T-helper 2 cell treated with Interferon-gamma antibody and Interleukin-4, amounts not matched to agents 100 ng/mL and 5 ng/mL, for 36 hours (primary cell): ENCODE measurements around the gene AGPAT4. TPM values are rescaled to one million over a fixed set of nuclear protein-coding genes. Genes with fewer than 3 reads are reported as not detected.
"Not testable (repeated sequence)": the region's sequence is repeated elsewhere in the genome, so short reads cannot be mapped to it uniquely, and the experiment has no call there.

Experiments used
- intact Hi-C: fragments of 100-400 bp; cut with micrococcal nuclease; formaldehyde crosslinking; loops from one replicate; pipeline ENCODE4 v1.15.1; 2023
- total RNA-seq: library from RNA; stranded (reverse); gene quantifications from 2 replicates; pipeline ENCODE4 v1.2.3, GENCODE V29; 2022

Gene AGPAT4
- total RNA-seq = 12.5 and 13.5 TPM in 2 replicates

GRCh38 chr6:161273752-161274487, at the start of gene AGPAT4:
TSS of gene AGPAT4 (minus strand) at chr6:161274061. CDS start at chr6:161232213, 41,848 bp downstream.
- intact Hi-C loops = loop anchor here (1.0 to 5.0 kb wide), 5 partner anchors 48 to 1487 kb away; partner anchors contain the start of gene TCP1

GRCh38 chr6:161319231-161319630, 45.4 kb upstream of the AGPAT4 start:
- intact Hi-C loops = no loop called here

GRCh38 chr6:161318456-161318855, 44.6 kb upstream of the AGPAT4 start:
- intact Hi-C loops = no loop called here

- intact Hi-C loops = no loop called here
These were observed 42.7 kb upstream of the AGPAT4 start for GRCh38 chr6:161316531-161316930.

- intact Hi-C loops = not testable (repeated sequence)
These were observed 41.5 kb upstream of the AGPAT4 start for GRCh38 chr6:161315246-161315917.

DNA sequence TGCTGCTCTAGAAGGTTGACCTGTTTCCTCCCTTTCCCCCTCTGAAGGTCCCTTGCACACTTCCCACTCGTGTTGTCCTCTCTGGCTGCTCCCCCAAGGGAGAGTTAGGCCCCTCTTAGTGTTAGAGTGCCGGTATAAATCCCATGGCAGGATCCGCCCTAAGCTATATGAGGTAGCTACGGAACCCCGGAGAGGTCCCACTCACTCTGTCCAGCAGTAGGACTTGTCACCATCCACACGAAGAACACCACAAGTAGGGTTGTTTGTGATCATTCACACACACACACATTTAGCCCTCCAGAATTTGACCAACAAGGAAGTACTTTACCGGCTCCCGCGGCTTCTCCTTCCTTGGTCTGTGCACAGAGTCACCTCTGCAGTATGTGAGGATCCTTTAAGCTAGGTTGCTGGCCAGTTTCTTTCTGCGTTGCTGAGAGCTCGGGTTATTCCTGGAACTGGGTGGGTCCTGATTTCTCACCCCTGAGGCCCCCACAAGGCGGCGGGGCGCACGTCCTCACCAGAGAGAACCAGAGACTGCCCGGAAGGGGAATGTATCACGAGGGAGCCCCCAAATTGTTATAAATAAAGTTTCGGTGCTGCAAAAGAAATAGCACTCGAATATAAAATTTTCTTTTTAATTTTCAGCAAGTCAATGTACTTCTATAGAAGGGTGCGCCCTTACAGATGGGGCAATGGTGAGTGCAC, 40.8 kb upstream of the AGPAT4 start:
- intact Hi-C loops = not testable (repeated sequence)

- intact Hi-C loops = no loop called here
These were observed 40.2 kb upstream of the AGPAT4 start for GRCh38 chr6:161313940-161314509.

DNA sequence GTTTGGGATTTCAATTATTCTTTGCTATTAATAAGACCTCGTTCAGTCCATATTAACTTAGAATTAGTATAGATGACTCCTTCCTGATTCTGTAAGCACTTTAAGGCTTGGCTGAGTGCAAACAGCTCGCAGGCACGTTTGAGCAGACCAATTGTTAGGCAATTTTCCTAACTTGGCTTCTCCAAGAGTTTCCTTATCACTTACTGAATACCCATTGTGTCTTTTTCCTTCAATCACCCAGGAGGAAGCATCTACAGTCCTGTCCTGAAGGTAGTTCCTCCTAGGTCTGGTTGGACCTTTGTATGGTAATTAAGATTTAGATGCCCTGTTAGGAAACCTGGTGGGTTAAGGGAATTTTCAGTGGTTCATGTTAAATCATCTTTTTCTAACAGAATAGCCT, 39.6 kb upstream of the AGPAT4 start:
- intact Hi-C loops = not testable (repeated sequence)

- intact Hi-C loops = not testable (repeated sequence)
These were observed 35.9 kb upstream of the AGPAT4 start for GRCh38 chr6:161309774-161310173.

DNA sequence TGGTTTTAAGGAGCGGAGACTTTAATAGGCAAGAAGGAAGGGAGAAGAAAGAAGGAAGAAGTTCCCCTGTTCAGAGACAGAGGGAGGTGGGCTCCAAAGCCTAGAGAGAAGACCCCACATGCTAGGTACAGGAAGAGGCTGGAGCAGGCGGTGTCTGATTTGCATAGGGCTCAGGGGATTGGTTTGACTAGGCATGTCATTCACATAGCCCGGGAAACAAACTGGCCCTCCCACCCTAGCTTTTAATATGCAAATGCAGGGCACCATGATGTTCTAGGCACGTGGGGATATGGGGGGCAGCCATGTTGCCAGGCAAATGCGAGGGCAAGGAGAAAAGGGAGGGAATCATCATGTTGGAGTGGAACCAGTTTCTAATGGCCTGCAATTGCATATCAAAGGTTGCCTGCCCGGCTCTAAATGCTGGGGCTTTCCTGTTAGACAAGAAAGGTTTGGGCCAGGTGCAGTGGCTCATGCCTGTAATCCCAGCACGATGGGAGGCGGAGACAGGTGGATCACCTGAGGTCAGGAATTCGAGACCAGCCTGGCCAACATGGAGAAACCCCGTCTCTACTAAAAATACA, 34.3 kb upstream of the AGPAT4 start:
- intact Hi-C loops = no loop called here

GRCh38 chr6:161305860-161306259, 32.0 kb upstream of the AGPAT4 start:
- intact Hi-C loops = no loop called here

DNA sequence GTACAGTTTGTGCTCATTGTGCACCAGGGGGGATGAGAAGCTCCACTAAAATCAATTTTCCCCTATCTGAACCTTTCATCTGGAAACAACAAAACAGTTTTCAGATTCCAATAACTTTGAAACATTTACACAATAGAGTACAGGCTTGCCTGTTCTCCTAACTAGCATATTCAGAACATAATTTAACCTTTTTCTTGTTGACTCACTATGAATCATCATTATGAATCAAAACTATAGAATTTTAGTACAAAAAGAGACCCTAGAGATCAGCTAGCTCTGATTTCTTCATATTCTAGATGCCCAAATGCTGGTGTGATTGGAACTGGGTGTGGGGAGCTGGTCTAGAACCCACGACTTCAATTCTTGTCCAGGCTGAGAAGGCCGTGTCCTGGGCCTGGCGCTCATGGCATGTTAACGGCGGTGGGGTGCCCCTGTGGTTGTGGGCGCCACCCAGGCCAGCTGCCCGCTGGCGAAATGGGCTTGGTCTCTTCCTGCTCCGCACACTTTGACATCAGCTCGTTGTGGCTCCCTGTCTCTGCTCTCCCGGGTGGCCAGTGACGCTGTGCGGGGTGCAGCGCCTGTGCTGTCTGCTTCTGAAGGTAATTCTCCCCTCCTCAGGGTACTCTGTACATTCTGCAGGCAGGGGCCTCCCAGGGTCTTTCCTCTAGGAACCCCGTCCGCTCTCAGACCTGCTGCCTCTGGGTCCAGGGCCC, 29.9 kb upstream of the AGPAT4 start:
- intact Hi-C loops = no loop called here

DNA sequence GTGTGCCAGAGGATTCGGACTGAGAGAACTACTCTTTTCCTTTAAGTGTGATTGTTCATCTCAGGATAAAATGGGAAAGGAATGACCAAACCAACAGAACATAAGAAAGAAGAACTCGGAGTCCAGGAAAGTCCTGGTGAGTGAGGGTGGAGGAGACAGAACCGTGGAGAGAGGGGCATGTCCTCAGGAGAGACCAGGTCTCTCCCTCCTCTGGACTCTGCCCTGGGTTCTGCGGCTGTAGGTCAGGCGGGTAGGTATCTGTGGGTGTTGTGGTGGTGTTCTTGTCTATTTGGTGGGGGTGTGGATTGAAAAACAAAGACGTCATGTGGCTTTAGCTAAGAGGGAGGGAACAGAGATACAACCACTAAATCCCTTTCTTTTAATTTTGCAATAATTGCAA, 29.1 kb upstream of the AGPAT4 start:
- intact Hi-C loops = no loop called here

GRCh38 chr6:161301338-161301737, 27.5 kb upstream of the AGPAT4 start:
- intact Hi-C loops = no loop called here

GRCh38 chr6:161300823-161301222, 27.0 kb upstream of the AGPAT4 start:
- intact Hi-C loops = no loop called here

DNA sequence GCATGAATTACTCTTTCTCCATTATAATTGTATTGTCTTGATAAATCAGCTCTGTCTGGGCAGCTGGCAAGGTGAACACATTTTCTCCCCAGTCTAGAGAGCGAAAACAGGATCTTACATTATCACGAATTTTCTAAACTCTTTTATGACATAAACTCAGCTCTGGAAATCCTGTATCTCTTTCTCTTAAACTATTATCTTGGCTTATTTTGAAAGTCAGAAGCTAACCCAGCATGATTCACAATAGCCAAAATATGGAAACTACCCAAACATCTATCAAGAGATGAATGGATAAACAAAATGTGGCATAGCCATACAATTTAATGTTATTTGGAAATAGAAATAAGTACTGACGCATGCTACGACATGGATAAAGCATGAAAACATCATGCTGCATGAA, 25.9 kb upstream of the AGPAT4 start:
- intact Hi-C loops = no loop called here

DNA sequence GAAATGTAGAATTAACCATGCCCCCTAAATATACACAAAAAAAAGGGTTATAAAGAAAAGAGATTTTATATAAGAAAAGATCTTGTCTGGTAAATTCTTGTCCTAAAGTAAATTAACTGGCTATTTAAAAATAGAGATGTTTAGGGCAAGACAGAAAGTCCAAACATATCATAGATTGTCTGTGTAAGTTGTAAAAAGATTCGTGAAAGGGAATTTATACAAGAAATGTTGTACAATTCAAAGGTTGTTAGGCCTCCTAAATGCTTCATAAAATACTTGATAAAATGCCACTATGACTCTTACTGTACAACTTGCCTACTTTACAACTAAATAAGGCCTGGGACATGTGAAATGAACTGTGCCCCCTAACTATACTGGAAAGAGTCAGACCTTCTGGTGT, 21.9 kb upstream of the AGPAT4 start:
- intact Hi-C loops = no loop called here

DNA sequence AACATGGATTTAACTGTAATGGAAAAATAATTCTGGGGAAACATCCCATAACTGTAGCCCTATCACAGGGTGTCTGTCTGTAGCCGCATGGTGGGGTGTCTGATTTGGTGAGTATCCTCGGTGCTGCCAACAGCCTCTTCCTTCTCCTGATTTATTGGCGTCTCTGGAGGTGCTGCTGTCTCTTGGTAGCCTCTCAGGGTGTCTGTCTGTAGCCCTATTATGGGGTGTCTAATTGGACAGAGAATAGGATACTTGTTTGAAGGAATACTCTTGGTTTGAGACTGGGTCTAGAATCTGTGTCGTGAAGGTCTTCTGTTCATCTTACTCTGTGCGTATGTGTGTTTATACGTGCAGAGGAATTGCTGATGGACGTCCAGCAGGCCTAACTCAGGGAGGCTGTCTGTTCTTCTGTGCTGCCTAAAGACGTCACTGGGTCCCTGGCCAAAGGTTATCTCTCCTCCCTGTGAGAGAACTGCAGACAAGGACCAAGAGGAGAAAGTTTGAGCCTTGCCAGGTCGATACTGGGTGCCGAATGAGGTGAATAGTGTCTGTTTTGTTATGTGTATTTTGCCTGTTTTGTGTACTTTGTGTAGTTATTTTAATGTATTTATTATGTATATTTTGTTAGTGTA, 18.9 kb upstream of the AGPAT4 start:
- intact Hi-C loops = no loop called here

DNA sequence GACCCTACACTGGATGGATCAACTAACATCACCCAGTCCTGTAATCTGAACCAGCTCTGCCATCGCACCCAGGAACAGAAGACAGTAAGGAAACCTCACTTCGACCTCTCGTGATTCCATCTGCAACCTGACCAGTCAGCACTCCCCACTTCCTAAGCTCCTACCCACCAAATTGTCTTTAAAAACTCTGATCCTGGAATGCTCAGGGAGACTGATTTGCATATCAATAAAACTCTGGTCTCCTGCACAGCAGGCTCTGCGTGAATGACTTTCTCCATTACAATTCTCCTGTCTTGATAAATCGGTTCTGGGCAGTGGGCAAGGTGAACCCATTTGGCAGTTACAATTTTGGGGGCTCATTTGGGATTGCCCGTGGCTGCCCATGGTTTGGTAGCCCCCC, 18.3 kb upstream of the AGPAT4 start:
- intact Hi-C loops = no loop called here

GRCh38 chr6:161290751-161291150, 16.9 kb upstream of the AGPAT4 start:
- intact Hi-C loops = no loop called here
